MM.1S (cell line): ENCODE measurements around the gene ZNF280B.

Experiments used
- CTCF ChIP-seq: fragments of 300-600 bp; sonication (generic); IDR thresholded peaks from 2 replicates; pipeline ENCODE4 v1.5.1; 2016; ENCODE audit warnings: antibody characterized with exemption, low read length, mixed read lengths
- EZH2phosphoT487 ChIP-seq: fragments of 300-600 bp; sonication (generic); IDR thresholded peaks from 2 replicates; pipeline ENCODE4 v1.6.1; 2018; ENCODE audit warnings: antibody characterized with exemption, low read length

- TF ChIP-seq CTCF (no peak), EZH2phosphoT487 (no peak)
Measured at GRCh38 chr22:22513619-22514018, 5.1 kb upstream of the ZNF280B start.
